Sigmoid colon (tissue), 4 donors: ENCODE measurements around the gene ZC3HAV1.

Experiments
- CTCF ChIP-seq, 4 experiments: fragments of 450-650 bp in 3 of 4; fragments of 200-600 bp in 1 of 4; IDR thresholded peaks; one replicate each; pipeline ENCODE4 v1.5.1; 2016 to 2019; ENCODE audit warnings: antibody characterized with exemption in 4 of 4, mild to moderate bottlenecking in 3 of 4, moderate library complexity in 2 of 4
- EP300 ChIP-seq, 4 donors: sonication (generic); formaldehyde crosslinking; IDR thresholded peaks; one replicate each; pipeline ENCODE4 v1.6.1; 2017; ENCODE audit warnings: antibody characterized with exemption in 4 of 4
- POLR2A ChIP-seq, 2 donors: fragments of 450-650 bp; IDR thresholded peaks; one replicate each; pipeline ENCODE4 v1.6.1; 2016; ENCODE audit warnings: antibody characterized with exemption in 2 of 2, mild to moderate bottlenecking in 2 of 2, moderate library complexity in 2 of 2
- POLR2AphosphoS5 ChIP-seq, 4 donors: sonication (generic); formaldehyde crosslinking; IDR thresholded peaks; one replicate each; pipeline ENCODE4 v1.6.1; 2017; ENCODE audit warnings: antibody characterized with exemption in 4 of 4

GRCh38 chr7:139152149-139152548 is 42.6 kb upstream of the ZC3HAV1 start:
- TF ChIP-seq CTCF (IDR thresholded peaks at IDR 0.05): no peak
- TF ChIP-seq EP300 (IDR thresholded peaks at IDR 0.05): no peak
- TF ChIP-seq POLR2AphosphoS5 (IDR thresholded peaks at IDR 0.05): no peak
- no peak for TF ChIP-seq POLR2A (IDR thresholded peaks at IDR 0.05)
